NCI-H2081 treated with DMSO at 0.1 percent for 48 hours (cell line): Measurements from ENCODE around the gene ERG.

Source experiments
- DNase-seq: peaks from one replicate; lab custom pipeline; 2025; lab: John Stamatoyannopoulos, UW

Gene ERG

DNA sequence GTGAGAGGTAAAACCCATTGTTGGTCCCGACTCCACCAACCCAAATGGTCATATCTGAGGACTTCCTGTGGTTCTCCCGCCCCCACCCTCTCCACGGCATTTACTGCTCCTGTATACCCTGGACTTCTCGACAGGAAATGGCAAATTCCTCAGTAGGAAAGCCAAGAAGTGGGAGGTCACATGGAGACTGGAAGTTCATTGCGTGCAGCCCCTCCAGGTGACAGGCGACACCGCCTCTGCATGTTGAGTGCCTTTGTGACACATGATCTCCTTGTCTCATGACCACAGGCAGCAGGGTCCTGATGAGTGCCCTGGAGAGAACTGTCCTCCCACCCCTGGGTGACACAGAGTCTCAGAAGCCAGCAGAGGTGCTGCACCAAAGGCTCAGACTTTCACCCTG is 24.2 kb downstream of the ERG start:
- no peak for DNase-seq

DNA sequence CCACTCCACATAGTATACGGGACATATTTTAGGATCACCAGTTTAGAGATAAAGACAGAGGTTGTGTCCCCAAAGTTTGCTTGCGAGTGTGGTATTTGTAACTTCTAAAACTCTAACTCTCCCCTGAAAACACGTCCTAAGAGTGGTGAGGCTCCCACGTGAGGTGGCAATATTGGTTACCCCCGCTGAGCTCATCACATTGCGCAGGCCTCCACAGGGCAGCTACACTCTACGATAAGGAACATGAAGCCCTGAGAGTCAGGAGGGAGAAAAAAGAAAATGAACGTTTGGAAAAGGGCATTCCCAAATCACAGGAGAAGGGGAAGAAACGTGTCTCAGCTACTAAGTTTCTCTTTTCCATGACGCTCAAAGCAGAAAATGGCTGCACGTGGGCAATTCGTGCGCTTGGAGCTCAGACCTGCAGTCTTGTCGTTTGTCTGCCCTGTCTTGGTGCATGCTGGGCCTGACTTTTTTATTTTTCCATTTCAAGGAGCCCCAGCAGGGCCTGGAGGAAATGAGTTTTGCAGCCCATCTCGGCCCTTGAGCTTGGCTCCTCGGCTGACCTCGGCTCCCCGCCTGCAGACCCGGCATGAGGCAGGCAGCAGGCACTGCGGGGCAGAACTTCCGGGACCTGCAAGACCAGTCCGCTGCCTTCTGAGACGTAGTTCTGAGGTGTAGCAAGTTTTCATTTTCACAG is 25.7 kb downstream of the ERG start:
- DNase-seq = no peak

DNA sequence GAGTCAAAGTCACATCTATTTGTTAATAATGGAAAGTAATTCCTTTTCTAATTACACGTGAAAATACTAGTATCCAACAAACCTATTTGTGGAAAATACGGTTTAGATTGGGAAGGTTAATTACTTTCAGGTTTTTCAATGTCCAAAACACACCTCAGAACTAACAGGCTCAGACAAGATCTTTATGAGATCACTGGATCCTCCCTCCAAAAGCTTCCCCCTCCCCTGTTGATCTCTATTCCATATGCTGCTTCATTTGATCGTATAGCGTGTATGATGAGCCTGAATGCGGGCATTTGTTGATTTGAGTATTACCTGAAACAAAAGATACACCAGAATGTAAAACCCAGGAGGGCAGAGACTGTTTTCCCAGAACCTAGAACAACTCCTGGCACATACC is 26.5 kb downstream of the ERG start:
- no peak for DNase-seq

DNA sequence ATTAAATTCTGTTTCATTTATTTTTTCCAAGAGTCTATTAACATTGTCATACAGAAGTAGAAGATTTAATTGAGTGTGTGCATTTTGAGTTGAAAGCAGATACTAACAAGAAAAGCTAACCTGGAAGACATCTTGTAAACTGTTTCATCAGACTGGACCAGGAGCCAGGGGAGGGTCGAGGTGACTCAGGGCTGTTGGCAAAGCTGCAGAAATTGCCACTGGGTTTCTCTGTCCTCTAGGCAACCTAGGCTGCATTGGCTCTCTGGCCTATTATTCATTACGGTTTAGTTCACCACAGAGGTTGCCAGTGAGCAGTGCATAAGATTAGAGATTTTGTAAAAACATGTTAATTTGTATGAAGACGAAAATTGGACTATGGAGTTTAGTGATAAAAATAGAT is 27.5 kb downstream of the ERG start:
- DNase-seq = no peak

DNA sequence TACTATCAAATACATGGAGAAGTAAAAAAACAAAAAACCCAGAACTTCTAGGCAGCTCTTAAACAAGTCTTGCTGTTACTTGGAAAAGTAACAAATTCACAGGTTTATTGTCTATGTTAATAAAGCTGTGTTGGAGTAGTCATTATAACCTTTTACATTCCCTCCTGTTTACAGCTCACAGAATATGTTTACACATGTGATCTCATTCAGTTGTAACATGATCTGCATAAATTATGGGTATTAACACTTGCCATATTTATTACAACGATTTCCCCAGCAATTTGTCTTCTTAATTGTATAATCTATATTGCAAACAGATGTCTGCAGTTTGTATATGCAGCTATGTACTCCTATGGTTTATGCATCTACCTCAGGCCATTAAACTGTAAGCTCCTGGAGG is 28.6 kb downstream of the ERG start:
- DNase-seq = no peak

DNA sequence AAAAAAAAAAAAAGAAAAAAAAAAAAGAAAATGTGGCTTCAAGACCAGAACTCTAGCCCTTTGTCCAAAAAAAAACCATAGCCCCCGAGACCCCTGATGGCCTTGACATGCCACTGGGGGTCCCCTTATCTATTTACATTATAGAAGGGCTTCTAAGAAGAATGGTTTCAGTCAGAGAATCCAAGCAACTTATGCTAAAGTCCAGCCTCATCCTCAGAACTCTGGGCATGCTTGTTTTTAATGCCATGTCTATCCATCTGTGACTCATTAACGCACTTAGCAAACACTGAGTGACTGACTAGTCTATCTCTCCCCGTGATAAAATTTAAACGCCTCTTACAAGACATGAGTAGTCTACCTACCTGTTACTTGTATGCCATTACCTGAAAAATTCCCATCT is 29.3 kb downstream of the ERG start:
- no peak for DNase-seq

DNA sequence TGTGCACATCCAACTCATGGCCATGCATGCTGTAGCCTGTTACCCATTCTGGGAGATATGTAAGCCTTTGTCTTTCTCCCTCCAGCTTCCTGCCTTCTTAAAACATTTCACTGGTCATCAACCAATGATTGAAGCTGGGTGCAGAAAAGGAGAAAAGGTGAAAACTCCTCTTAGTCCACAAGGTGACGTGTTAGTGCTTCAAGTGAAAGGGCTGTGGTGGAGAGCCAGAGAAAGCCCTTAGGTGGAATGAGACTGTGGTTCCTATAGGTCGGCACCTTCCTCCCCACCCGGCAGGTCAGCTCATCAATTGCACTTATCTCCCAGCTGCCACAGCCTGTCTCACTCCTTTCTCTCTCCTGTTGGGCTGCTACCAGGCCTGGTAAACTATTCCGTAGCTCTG is 30.4 kb downstream of the ERG start:
- DNase-seq = no peak

DNA sequence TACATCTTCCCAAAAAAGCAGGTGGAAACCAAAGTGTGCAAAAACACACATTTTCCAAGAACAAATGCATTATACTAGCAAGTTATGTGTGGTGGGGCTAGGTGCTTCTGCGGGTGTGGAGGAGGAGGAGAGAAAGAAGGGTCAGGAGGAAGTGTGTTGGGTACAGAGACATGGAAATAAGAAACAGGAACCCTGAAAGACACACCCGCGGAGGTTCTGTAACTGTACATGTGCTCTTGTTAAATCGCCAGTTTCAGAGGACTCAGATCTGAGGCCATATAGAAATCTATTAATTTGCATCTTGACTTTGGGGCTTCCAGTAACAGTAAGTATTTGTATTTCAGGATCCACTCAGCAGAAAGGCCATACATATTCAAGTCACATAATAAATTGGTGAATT is 30.9 kb downstream of the ERG start:
- DNase-seq = no peak

DNA sequence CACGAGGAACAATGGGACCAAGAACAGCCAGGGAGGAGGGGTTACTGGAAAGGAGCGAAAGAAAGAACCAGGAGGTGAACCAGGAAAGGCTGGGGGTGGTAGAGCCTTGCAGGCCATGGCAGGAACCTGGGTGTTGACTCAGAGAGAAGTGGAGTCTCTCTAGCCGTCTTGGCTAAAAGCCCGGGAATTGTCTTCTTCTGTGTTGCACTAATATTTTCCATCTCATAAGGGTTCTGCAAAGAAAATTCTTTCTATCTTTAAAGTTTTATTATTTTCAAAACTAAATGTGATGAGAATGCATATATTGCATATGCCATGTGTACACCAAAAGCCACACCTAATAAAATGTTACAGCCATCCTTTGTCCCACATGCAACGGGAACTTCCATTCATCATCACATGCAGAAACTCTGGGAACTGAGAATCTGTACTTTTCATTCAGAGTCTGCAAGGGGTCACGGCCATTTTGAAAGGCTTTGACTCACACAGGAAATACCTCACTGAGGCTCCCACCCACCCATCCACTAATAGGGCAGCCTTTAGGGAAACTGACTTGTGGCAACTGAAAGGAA is 38.0 kb downstream of the ERG start:
- DNase-seq = no peak

DNA sequence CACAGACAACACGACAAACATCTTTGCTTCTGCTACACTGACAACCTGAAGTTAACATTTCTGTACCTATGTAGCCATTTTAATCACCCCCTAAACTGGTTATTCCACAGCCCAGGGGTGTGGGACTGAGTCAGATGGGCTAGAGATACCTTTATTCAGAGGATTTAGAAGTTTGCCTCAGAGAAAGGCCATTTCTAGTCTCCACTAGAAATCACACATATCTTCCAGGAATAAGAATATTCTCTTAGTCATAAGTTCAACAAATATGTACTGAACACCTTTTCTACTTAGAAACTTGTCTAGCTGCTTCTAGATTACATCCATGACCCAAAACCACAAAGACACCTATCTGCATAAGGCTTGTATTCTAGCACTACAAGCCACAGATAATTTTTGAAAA is 38.8 kb downstream of the ERG start:
- DNase-seq = no peak

DNA sequence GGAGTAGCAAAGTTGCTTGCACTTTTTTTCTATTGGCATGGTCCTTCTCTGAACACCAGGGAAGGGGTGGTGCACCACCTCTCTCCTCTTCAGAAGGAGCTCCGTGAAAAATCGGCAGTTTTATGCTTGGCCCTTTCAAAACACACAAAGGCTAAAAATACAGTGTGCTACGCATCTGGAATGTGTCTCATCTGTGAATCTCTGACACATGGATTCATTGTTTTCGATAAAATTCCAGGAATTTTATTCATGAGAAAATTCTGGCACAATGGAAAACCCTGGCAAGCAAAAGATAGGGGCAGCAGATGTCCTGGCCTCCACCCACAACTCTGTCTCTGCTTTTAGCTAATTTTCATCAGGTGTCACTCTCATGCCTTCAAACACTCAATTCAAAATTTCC is 42.9 kb downstream of the ERG start:
- DNase-seq = no peak

DNA sequence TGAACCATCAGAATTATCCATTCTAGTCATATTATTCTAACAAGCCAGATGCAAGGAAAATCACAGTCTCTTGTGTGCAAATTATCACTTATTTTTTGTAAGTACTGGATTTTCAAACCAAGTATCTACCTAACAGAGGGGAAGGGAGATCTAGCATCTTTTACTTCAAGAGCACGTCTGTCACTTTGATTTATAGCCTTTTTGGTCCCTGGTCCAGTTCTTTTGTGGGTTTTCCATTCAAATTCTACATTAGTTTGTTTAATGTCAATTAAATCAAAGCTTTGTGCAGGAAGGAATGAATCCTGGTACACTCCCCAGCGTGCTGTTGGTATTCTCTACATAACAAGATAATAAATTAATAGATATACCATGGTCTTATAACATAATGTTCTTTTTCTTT is 43.6 kb downstream of the ERG start:
- no peak for DNase-seq

DNA sequence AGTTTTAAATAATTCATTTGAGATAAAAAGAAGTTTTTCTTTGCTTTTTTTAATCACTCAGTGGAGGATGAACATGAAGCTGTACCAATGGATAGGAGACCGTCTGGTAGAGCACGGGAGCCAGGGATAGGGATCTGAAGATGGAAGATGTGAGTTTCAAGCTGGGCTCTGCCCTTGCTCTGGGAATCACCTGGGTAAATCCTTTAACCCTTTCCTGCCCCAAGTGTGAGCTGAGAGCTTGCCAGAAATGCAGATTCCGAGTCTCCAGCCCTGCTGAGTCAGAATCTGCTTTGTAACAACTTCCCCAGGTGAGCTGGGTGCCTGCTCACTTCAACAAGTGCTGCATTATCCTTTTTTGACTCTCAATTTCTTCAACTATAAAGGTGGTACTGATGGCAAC is 44.1 kb downstream of the ERG start:
- no peak for DNase-seq

DNA sequence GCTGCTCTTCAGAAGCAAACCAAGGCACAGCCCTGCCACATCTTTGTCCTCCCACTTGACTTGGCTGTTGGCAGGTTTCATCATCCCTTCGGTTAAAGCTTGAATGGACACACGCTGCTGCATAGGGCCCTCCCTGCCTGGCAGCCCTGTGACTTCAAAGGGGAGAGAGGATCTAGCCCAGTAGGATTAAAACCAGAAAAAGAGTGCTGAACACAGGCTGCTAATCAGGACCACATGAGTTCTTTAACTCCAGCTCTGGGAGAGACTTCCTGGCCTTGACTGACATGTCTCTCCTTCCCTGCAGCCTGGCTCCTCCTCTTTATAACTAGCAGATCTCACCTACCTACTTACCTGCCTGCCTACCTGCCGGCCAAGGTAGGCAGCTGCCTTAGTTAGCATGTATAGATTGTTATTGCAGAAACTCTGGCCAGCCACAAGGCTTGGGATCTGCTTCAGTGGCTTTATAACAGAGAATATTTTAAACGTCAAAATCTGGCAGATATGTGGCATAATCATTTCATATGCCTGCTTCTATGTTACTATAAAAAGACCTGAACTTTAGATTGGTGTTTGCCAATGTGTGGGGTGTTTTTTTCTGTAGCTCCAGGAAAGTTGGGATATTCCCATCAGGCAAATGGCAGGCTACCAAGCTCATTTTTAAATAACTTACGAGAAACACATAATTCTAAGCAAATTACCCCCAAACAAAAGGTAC is 49.4 kb downstream of the ERG start:
- no peak for DNase-seq

DNA sequence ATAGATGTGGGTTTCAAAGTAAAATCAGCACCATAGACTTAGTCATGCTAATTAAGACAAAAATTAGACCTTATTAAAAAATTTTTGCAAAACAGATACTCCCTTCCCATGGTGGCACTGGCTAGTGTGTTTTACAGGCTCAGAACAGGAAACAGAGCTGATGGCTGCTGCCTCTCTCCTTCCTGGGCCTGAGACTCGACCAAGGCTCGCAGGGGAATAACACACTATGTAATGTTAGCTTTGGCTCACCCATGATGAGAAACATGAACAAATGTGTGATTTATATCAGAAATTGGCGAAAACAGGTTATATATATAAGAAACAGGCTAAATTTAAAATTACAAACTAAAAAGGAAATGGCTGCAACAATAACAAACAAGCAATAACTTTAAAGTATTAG is 50.7 kb downstream of the ERG start:
- no peak for DNase-seq

DNA sequence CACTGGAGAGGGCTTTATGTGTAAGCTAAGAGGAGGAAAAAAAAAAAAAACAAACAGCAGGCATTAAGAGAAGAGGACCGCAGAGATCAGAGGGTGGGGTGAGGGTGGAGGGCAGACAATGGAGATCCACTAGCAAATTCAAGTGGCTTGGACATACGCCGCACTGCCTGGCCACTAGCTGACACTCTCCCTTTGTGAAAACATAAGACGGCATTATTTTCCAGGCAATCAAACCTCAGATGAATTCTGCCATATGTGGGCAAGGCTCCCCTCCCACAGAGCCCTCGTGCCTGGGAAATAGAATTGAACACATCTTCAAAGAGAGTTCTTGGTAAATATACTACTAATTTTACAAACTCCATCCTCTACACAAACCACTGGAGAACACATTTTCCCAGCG is 53.6 kb downstream of the ERG start:
- DNase-seq = no peak

DNA sequence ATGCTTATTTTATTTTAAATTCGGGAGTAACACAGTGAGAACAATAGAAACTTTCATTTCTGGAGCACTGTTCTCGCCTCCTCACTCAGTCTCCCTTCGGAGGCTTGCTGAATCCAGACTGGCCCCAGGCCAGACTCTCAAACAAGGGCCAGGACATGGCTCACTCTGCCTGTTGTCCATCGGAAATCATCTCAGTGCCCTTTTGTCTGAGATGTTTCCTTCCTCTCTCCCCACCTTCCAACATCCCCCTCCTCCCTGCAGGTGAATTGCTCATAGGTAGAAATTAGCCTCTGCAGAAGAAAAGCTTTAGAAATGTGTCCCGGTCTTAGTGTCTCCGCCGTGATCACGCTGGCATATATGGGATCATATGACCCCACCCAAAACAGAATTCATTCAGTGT is 55.2 kb downstream of the ERG start:
- no peak for DNase-seq

DNA sequence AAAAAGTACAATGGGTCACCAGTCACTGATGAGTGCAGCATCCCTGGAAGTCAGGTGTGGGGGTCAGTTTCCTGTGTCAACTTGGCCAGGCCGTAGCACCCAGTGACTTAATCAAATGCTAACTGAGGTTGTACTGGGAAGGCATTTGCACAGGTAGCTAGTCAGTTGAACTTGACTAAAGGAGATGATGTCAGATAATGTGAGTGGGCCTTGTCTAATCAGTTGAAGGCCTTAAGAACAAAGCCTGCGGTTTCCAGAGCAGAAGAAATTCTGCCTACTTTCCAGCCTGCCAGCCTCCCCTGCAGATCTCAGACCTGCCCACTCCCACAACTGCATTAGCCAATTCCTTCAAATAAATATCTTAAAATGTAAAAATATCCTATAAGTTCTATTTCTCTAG is 57.1 kb downstream of the ERG start:
- DNase-seq = no peak

DNA sequence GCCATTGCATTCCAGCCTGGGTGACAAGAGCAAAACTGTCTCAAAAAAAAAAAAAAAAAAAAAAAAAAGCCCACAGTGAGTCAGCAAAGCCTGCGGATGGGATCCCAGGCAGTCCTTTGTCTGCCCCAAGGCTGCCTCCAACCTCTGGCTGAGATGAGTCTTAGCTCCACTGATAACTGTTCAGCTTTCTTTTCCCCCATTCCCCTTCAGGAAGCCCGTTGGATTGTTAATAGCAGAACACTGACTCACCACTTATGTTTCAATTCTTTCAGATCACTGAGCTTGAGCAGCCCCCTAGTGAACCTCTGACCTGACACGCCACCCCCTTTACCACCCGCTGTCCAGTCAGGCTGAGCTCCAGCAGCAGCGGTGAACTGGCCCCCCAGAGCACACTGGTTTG is 57.5 kb downstream of the ERG start:
- no peak for DNase-seq

DNA sequence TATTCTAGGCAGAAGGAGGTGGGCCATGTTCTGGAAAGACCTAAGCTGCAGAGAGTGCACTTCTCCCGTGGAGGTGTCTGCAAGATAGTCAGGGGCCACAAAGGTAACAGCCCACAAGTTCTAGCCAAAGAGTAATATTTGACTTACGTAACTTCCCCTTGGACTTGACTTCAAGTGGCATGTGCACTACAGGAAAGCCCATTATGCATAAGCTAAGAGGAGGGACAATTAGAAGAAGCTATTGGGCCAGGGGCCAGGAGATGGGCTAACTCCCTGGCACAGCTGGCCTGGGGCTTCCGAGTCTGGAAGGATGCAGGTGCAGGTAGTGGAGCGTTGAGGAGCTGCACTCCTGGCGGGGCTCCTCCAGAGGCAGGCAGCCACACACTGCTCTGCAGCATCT is 58.3 kb downstream of the ERG start:
- no peak for DNase-seq

DNA sequence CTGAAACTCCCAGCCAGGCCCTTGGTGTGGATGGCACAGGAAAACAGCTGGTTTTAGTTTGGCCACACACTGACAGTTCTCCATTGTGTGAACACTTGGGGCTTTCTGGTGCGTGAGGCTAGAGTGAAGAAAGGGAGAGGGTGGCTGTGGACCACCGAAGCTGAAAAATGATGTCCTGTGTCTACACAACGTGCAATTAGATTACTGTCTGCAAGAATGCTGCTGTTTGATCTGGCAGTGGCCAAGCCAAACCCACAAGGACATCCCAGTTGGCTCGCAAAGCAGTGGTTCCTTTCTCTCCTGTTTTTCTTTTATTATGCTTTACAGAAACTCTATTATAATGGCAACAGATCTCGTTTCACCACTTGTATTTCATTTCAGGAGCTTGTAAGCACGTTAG is 58.9 kb downstream of the ERG start:
- DNase-seq = no peak

DNA sequence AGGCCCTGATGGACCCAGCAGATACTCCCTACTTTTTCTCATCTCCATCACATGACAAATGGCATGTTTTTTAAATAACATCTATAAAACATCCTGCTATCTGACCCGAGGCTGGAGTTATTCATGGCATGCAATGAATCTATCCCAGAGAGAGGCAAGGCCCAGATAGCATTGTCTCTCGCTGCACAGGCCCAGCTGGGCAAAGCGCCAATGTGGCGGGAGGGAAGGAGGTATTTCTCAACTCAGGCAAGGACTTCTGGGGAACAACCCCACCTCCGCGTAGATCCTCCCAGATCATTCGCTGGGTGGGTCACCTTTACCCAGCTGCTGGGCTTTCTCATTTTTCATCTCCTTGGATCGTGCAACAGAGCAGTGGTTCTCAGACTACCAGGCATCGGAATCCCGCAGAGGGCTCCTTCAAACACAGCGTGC is 59.8 kb downstream of the ERG start:
- no peak for DNase-seq

DNA sequence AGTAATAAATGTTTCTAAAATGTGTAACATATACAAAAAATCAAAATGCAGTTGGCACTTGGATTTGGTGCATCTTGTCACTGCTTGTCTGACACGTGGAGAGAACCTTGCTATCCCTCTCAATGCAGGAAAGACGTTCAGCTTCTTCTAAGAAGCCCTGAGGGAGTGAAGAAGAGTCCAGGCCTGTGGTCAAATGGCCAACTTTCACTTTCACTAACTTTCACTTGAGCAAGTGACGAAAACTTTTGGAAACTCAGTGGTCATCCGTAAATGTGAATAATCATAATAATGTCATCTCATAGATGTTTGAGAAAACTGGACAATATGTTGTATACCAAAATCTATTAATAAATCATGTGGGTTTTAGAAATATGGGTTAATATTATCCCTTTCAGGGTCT is 61.9 kb downstream of the ERG start:
- no peak for DNase-seq
